Heart left ventricle (tissue), 13 donors: ENCODE measurements around the gene UBR1.

Source experiments
- POLR2A ChIP-seq, 2 donors: fragments of 450-650 bp; IDR thresholded peaks; one replicate each; pipeline ENCODE4 v1.6.1; 2017; ENCODE audit warnings: antibody characterized with exemption in 2 of 2, mild to moderate bottlenecking in 2 of 2, moderate library complexity in 2 of 2
- TF ChIP-seq, protein P1 (sequence below), 12 donors: fragments of 200-600 bp; sonication (generic) in 4 of 12; IDR thresholded peaks; one replicate each; pipeline versions ENCODE4 v1.5.0 to v1.8.0; 2018 to 2022; ENCODE audit warnings: antibody characterized with exemption in 12 of 12, mild to moderate bottlenecking in 5 of 12
- donor health status: ischemic (EF 13 %, LVEDD 7.1; RV severe dilation, severe dysfunction).
- donor health status: DM: no; HTN: yes; CAD: no.
- donor health status: DM: no; HTN: no; CAD: no.
- donor health status: ischemic (EF 25% LVEDD 6.9; RV normal size, moderate dysfunction).
- donor health status: ischemic (EF 25% LVEDD 5.7; RV mildly dilated, moderate dysfunction).
- donor health status: ischemic (EF 35%, LVEDD 5.7; RV mildly dilated, moderate dysfunction).
- donor health status: nonischemic (EF 11% LVEDD 7.7; RV severe dilation, severe dysfunction).
- donor health status: DM: yes; HTN: yes; CAD: no.
- donor health status: PGD.
- donor health status: ischemic (EF 29% LVEDD 5.4; RV normal size, mild dysfunction).
- donor health status: nonischemic (EF 23%, LVEDD 6.1; RV moderate dilation, normal function).

GRCh38 chr15:43046484-43046883 lies 59.4 kb downstream of the UBR1 start:
- TF ChIP-seq, protein P1, sequence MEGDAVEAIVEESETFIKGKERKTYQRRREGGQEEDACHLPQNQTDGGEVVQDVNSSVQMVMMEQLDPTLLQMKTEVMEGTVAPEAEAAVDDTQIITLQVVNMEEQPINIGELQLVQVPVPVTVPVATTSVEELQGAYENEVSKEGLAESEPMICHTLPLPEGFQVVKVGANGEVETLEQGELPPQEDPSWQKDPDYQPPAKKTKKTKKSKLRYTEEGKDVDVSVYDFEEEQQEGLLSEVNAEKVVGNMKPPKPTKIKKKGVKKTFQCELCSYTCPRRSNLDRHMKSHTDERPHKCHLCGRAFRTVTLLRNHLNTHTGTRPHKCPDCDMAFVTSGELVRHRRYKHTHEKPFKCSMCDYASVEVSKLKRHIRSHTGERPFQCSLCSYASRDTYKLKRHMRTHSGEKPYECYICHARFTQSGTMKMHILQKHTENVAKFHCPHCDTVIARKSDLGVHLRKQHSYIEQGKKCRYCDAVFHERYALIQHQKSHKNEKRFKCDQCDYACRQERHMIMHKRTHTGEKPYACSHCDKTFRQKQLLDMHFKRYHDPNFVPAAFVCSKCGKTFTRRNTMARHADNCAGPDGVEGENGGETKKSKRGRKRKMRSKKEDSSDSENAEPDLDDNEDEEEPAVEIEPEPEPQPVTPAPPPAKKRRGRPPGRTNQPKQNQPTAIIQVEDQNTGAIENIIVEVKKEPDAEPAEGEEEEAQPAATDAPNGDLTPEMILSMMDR (IDR thresholded peaks at IDR 0.05): no peak
- TF ChIP-seq POLR2A (IDR thresholded peaks at IDR 0.05): no peak
